Stimulated activated CD8-positive, alpha-beta memory T cell treated with anti-CD3 and anti-CD28 coated beads, Interleukin-7, amount 100 ng/mL, for 1 hour (primary cell): Measurements from ENCODE around the gene CHRD.

ENCODE experiments used
- DNase-seq, 2 donors: peaks; one replicate each; pipeline ENCODE4 v3.0.0-alpha.2; 2020; ENCODE audit warnings: low read depth in 2 of 2

The CHRD gene

GRCh38 chr3:184346480-184347190 lies 33.2 kb upstream of the CHRD start:
- no peak for DNase-seq

DNA sequence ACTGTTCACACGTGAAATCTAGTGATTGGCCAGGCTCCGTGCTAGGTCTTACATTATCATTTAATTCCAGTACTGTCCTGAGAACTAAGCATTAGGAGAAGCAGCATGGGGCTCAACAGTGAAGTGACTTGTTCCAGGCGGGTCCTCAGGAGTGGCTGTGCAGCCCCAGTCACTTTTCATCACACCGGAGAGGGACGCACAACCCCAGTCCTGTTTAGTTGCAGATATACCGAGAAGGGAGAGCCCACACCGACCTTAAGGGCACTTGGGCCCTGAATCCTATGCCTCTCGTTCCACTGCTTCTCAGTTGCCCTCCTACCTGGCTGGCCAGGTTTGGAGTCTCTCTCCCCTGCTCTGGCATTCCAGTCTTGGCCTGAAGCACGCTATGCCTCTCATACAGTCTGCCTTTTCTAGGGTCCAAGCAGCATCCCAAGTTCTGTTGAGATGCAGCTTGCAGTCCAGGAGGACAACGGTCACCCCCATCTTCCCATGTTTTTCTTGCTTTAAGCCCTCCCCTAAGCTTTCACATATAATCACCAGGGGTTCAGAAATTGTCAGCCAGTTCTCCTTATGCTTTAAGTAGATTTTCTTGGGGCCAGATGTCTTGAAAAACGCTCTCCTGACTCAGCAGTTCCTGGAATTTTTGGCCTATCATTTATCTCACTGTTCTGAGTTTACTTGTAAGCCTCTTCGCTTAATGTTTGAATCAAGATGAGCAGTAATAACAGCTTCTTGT lies 32.4 kb upstream of the CHRD start:
- DNase-seq, result no peak

DNA sequence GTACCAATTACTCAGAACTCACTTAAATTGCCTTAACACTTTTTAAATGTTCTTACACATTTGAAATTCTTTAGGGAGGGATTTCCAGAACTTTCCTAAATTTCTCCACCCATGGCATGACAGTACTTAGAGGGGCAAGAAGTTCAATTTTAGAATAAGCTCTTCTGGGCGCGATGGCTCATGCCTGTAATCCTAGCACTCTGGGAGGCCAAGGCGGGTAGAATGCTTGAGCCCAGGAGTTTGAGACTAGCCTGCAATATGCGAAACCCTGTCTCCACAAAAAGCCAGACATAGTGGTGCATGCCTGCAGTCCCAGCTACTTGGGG lies 31.8 kb upstream of the CHRD start:
- DNase-seq, result no peak

DNA sequence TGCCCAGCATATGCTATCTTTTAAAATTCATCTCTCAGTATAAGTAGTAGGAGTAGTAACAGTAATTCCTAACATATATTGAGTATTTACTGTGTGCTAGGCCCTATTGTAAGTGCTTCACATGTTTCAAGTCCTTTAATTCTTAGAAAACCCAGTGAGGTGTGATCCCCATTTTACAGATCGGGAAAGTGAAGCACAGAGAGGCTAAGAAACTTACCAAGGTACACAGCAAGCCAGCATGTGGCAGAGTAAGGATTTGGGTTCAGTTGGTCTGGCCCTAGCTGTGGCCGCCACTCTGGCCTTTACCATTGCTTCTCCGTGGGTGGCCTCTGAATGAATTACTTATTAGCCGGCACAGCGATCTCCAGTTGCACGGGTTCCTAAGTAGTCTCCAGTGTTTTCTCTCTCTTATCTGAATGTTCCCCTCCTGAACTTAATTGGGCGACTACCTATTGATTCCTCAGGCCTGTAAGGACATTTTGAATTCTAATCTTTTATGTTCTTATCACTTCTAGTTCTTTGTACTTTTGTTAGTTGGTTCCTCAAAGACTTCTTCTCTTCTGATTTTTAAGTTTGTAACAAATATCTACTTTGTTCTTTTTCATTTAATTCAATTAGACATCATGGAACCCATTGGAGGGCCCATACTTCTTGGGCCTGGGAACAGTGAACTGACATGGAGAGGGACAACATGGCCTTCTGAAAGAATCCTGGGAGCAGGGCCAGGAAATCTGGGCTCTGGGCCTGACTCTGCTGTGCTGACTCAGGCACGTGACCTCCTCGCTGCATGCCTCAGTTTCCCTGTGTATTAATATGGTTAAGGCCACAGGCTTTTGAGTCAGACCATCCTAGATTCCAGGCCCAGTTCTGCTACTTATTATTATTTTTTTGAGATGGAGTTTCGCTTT lies 30.0 kb upstream of the CHRD start:
- DNase-seq, result no peak

DNA sequence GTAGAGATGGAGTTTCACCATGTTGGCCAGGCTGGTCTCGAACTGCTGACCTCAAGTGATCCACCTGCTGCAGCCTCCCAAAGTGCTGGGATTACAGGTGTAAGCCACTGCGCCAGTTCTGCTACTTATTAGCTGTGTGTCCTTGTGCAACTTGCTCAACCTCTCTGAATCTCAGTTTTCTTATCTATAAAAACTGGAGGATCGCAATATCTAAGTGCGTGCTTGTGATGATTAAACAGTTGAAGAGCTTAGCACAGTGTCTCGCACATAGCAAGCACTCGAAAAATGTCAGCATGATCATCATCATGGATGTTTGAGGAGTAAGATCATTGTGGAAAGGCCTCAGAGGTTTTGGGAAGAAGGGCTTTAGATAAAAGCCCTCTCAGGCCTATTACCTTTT lies 29.2 kb upstream of the CHRD start:
- no peak for DNase-seq

DNA sequence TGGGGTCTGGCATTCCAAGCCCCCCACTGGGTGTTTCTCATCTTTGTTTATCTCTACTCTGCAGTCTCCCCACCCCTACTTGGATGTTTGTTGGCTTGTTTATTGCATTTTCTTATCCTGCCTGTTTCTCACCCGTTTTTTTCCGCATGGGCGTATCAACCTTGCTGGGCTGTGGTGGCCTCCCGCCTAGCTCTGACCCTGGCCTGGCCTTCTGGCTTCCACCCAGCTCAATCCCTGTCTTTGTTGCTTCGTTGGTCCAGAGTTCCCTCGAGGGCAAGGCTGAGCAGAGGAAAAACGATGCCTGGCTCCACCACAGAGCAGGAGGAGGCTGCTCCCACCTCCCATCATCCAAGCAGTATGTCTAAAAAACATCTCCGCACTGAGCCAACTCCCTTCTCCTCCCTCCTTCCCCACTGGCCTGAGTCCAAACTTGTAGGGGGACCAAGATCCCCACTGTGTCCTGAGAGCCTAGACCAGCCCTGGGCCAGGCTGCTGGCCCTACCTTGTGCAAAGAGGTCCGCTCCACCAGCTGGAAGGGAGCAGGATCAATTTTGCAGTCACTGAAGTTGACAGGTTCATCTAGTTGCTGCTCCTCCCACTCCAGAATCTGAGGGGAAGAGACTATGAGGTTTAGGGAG lies 28.2 kb upstream of the CHRD start:
- no peak for DNase-seq

DNA sequence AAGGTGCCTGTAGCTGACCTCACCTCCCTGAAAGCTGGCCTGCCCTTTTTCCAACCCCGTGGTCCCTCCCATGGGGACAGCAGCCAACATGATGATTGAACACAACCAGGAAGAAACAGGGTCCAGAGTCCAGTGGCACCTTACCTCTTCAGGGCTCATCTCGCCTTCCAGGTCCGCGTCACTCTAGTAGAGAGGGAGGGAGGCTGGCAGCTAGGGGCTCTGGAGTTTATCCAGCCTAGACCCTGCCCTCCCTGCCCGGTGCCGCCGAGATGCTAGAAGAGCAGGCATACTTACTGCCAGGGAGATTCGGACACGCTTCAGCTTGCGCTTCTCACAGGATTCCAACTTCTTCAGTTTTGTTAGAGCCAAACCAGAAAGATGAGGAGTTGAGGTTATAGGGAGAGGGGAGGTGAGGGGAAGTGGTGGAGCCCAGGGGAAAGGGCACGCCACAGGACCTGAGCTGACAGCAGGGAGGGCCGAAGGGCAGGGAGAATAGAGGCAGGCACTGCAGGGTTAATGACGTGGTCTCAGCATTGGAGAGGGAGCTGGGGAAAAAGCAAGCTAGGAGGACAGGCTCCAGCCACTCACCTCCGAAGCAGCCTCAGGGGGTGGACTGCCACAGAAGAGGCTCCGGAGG lies 27.6 kb upstream of the CHRD start:
- DNase-seq, result no peak

DNA sequence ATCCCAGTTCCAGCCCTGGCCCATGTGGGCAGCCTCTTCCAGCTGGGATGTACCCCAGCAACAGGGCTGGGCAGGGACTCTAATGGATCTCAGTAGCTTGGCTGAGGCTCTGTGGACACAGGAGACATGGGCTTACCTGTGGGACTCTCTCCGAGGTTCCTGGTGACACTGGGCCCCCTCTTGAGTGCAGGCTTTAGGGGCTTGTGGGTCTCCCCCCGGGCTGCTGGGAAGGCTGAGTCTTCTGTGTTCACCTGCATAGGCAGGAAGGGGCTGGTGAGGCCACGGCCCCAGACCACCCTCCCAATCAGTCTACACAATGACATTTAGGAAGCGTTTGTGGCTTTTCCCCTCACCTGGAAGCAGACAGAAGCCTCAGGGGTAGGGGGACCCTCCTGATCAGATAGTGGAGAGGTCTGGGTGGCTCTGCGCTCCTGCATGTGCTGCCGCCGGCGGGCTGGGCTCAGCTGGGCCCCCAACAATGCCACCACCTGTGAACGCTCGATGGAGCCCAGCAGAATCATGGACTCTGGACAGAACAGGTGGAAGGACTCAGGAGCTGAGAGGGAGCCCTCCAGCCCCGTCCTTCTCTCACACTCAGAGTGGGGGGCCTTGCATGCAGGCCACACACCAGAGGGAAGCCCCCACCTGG lies 26.8 kb upstream of the CHRD start:
- no peak for DNase-seq

DNA sequence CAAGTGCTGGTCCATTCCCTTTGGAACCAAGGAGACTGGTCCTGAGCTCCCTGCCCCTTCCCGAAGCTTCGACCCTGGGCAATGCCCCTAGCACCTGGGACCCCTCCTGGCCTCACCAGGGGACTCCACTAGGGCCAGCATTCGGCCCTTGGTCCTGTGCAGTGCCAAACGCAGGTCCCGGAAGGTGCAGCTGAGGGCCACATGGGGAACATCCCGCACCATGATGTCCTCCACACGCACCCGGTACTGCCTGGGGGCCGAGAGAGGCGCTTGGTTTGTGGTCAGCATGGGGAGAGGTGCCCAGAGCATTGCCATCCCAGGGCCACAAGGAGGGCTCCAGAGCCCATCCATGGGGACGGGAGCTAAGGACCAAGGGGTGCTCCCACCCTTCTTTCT lies 26.3 kb upstream of the CHRD start:
- DNase-seq, result no peak

DNA sequence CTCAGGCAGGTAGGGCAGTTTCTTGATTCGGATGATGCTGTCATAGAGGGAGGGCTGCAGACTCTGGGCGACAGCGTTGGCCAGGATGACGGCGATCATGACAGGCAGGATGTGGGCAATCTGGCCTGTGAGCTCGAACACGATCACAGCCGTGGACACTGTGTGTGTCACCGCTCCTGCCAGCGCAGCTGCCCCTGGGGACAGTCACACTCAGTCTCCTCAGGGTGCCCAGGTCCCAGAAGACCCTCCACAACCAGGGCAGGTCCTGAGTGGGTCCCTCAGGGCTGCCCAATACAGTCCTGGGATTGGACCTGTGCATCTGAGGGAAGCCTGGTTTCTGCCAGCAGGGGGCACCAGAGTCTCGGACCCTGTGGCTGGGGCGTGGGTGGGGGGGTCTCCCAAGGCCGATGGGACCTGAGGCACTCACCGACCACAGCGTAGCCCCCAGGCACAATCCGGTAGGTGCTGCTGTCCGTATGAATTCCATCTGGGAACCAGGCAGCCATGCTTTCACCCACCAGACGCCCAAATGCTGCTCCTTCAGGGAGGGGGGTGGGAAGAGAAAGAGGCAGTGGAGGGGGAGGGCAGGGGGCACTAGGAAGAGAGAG lies 25.6 kb upstream of the CHRD start:
- peak; percentile 42 to 55 for DNase-seq

DNA sequence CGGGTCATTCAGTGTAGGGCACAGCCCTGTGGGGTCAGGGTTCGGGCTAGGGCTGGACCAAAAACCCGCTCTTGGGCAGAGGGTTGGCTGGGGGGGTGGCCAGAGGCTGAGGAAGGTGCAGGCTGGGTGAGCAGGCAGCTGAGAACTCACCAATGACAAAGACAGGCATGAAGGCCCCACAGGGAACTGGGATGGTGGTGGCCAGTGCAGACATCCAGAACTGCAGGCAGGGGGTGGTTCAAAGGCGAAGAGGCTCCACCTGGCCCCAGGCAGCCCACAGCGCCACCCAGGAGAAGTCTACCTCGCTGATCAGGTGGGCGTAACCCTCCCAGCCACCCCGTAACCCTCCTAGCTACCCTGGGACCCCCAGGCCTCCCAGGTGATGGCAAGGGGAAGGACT lies 25.1 kb upstream of the CHRD start:
- no peak for DNase-seq

DNA sequence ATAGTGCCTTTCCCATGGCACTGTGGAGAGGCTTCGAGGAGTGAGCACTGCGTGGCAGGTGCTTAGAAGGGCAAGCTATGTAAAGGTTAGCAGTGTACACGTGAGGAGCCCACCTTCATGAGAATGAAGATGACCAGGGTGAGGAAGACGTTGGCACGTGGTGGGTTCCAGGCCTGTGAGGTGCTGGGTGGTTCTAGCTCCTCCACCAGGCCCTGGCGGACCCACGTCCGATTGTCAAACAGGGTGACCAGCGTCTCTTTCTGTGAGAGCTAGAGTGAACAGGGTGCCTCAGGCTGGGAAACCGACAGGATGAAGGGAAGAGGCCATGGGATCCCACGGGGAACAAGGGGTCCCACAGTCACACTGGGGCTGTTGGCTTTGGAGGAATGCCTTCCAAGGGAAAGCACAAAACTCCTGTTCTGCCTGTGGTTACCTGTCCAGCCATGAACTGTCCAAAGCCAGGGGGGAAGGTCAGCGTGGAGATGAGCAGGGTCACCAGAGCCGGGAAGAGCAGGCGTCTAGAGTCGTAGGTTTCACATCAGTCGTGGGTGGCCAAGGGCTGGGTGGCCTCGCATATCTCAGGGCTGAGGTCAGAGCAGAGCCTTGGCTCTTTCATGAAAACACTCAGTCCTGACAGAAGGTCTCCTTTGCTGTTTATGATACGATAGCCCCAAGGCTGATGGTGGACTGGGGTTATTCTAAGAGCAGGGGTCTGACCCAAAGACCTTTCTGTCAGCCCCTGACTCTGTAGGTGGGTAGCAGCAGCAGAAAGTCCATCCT lies 24.4 kb upstream of the CHRD start:
- DNase-seq, result no peak

- DNase-seq, result no peak
These were observed 22.4 kb upstream of the CHRD start for GRCh38 chr3:184357248-184358123.

GRCh38 chr3:184358124-184358767 lies 21.6 kb upstream of the CHRD start:
- no peak for DNase-seq

DNA sequence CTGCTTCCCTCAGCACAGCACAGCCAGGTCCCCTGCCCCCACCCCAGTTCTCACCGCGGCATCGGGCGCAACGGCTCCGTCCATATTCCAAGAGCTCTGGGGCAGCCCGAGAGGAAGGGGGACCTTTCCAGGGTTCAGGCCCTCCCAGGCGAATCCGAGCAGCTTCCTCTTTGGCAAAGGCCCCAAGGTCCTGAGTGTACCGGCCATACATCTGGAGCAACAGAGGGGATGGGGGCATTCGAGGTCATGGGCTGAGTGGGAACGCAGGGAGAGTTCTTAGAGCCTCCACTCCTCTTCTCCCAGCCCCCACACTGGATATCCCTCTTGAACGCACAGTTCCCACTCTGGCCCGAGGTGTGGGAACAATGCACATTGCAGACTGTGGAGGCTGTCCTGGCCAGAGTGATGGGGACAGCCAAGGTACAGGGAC lies 20.9 kb upstream of the CHRD start:
- no peak for DNase-seq

GRCh38 chr3:184359610-184360009 lies 20.2 kb upstream of the CHRD start:
- no peak for DNase-seq

GRCh38 chr3:184360070-184360928 lies 19.6 kb upstream of the CHRD start:
- DNase-seq, result no peak
